Endothelial cell of umbilical vein (primary cell): Measurements from ENCODE around the gene ANGEL2. TPM values are rescaled to one million over a fixed set of nuclear protein-coding genes. Genes with fewer than 3 reads are reported as not detected.

ENCODE experiments used
- BruUV-seq: library from RNA; stranded (reverse); fragments of 400-500 nt; replicated peaks from 2 replicates; lab custom pipeline; 2021; lab: Mats Ljungman, UMichigan
- CTCF ChIA-PET: fragments of 300-600, 350-600 bp; sonication (Branson Sonifier 250); formaldehyde crosslinking; loops from one replicate; lab custom pipeline; 2021; ENCODE audit warnings: antibody characterized with exemption, inconsistent platforms; lab: Charles Lee
- POLR2A ChIA-PET: fragments of 300-600, 350-600 bp; sonication (Branson Sonifier 250); formaldehyde crosslinking; loops from one replicate; lab custom pipeline; 2021; ENCODE audit warnings: antibody characterized with exemption, inconsistent platforms; lab: Charles Lee
- DNase-seq: peaks from one replicate; pipeline ENCODE4 v3.0.0-alpha.2; 2011; ENCODE audit warnings: low read depth, low spot score
- FAIRE-seq: peaks from 2 replicates; lab custom pipeline; 2011; peaks lifted over from hg19 to GRCh38; lab: Jason Lieb, UNC
- H2AFZ ChIP-seq: 2 replicates; pipeline ENCODE4 v1.6.0; 2012; ENCODE audit warnings: low read depth, low read length, control low read depth, inconsistent platforms
- H3K27ac ChIP-seq: 2 replicates; pipeline ENCODE4 v1.5.1; 2011; ENCODE audit warnings: low read depth, mild to moderate bottlenecking, control low read depth, low read length, moderate library complexity; ENCODE audit not compliant: insufficient read depth
- H3K27me3 ChIP-seq, 2 experiments: 2 replicates each; pipeline versions ENCODE4 v1.6.0 to v1.6.1; 2011; ENCODE audit warnings: low read length in 2 of 2, mixed read lengths in 1 of 2; ENCODE audit not compliant: control insufficient read depth in 2 of 2, insufficient read depth in 2 of 2
- H3K36me3 ChIP-seq, 2 experiments: 2 replicates in 1 of 2; 3 replicates in 1 of 2; pipeline ENCODE4 v1.5.1; 2011; ENCODE audit warnings: low read length in 2 of 2, mild to moderate bottlenecking in 1 of 2, moderate library complexity in 1 of 2; ENCODE audit not compliant: control insufficient read depth in 2 of 2, insufficient read depth in 2 of 2; ENCODE audit errors: extremely low read depth in 1 of 2
- H3K4me1 ChIP-seq: 3 replicates; pipeline ENCODE4 v1.5.1; 2011; ENCODE audit warnings: mild to moderate bottlenecking, low read length; ENCODE audit not compliant: control insufficient read depth, insufficient read depth; ENCODE audit errors: extremely low read depth
- H3K4me2 ChIP-seq: 2 replicates; pipeline ENCODE4 v1.6.1; 2011; ENCODE audit warnings: low read length, control low read depth, mixed read lengths; ENCODE audit not compliant: insufficient read depth
- H3K4me3 ChIP-seq, 3 experiments: fragments of 200-600 bp in 1 of 3; sonication (generic), shearing (Covaris generic) in 1 of 3; replicated peaks in 1 of 3; 2 replicates each; pipeline ENCODE4 v1.5.1; 2011 to 2016; ENCODE audit warnings: control low read depth in 3 of 3, low read length in 3 of 3, mild to moderate bottlenecking in 2 of 3, inconsistent platforms in 1 of 3, low read depth in 1 of 3, moderate library complexity in 1 of 3; ENCODE audit not compliant: insufficient read depth in 1 of 3
- H3K79me2 ChIP-seq: 2 replicates; pipeline ENCODE4 v1.6.0; 2012; ENCODE audit warnings: low read length, inconsistent platforms; ENCODE audit not compliant: control insufficient read depth, insufficient read depth
- H3K9ac ChIP-seq: replicated peaks from 2 replicates; pipeline ENCODE3; 2011; ENCODE audit warnings: low read length, control low read depth; ENCODE audit not compliant: insufficient read depth; ENCODE audit errors: extremely low read depth
- H3K9me1 ChIP-seq: replicated peaks from 3 replicates; pipeline ENCODE4 v1.6.0; 2011; ENCODE audit warnings: mild to moderate bottlenecking, low read length; ENCODE audit not compliant: control insufficient read depth, insufficient read depth; ENCODE audit errors: extremely low read depth
- H3K9me3 ChIP-seq: replicated peaks from 2 replicates; pipeline ENCODE4 v1.5.1; 2012; ENCODE audit warnings: low read length, inconsistent platforms; ENCODE audit not compliant: control insufficient read depth, insufficient read depth
- H4K20me1 ChIP-seq: replicated peaks from 2 replicates; pipeline ENCODE3; 2011; ENCODE audit warnings: mild to moderate bottlenecking, low read length; ENCODE audit not compliant: control insufficient read depth, insufficient read depth; ENCODE audit errors: extremely low read depth
- EZH2 ChIP-seq: IDR thresholded peaks from 2 replicates; pipeline ENCODE4 v1.6.1; 2012; ENCODE audit warnings: borderline replicate concordance, low read depth, mild to moderate bottlenecking, moderate library complexity, low read length, inconsistent platforms; ENCODE audit not compliant: severe bottlenecking
- FOS ChIP-seq: IDR thresholded peaks from 2 replicates; pipeline ENCODE4 v1.6.1; 2011; ENCODE audit warnings: mild to moderate bottlenecking, low read length, moderate library complexity, borderline replicate concordance; ENCODE audit not compliant: insufficient read depth
- GATA2 ChIP-seq: IDR thresholded peaks from 2 replicates; pipeline ENCODE4 v1.7.0; 2011; ENCODE audit warnings: low read depth, mild to moderate bottlenecking, moderate library complexity, mixed read lengths, low read length; ENCODE audit not compliant: insufficient read length, insufficient read depth
- JUN ChIP-seq: IDR thresholded peaks from 2 replicates; pipeline ENCODE4 v1.6.1; 2011; ENCODE audit warnings: borderline replicate concordance, low read depth; ENCODE audit not compliant: insufficient read length, insufficient read depth
- MYC ChIP-seq: IDR thresholded peaks from one replicate; pipeline ENCODE4 v1.6.1; 2011; ENCODE audit warnings: mild to moderate bottlenecking, low read depth, low read length
- POLR2A ChIP-seq: IDR thresholded peaks from 2 replicates; pipeline ENCODE4 v1.6.1; 2012; ENCODE audit warnings: low read depth, mild to moderate bottlenecking, control low read depth, low read length
- POLR2AphosphoS5 ChIP-seq: IDR thresholded peaks from 2 replicates; pipeline ENCODE4 v1.6.1; 2012; ENCODE audit warnings: low read depth, mild to moderate bottlenecking, control low read depth, low read length, moderate library complexity; ENCODE audit not compliant: insufficient read depth
- dilution Hi-C: fragments of 300-500 bp; cut with MboI; formaldehyde crosslinking; loops from one replicate; pipeline ENCODE4 v1.15.0; 2019; ENCODE audit warnings: low sequenced_read_pairs; ENCODE audit not compliant: extremely low pct_ligation_motif_present
- intact Hi-C: fragments of 100-400 bp; cut with micrococcal nuclease; formaldehyde crosslinking; loops from one replicate; pipeline ENCODE4 v1.10.0; 2022
- polyA plus RNA-seq, 4 experiments: library from polyadenylated mRNA; depleted of rRNA in 3 of 4; stranded (reverse) in 3 of 4; unstranded in 1 of 4; fragments of >200 nt; gene quantifications; 2 replicates each; pipeline versions ENCODE4 v1.2.1 to v1.2.3, GENCODE V29; 2011 to 2012; ENCODE audit warnings: missing spikeins in 1 of 4
- total RNA-seq: library from RNA; stranded (reverse); gene quantifications from 2 replicates; pipeline ENCODE4 v1.2.3, GENCODE V29; 2021
- TF ChIP-seq, protein P1 (sequence below), 2 donors: IDR thresholded peaks; 1 replicate in 1 of 2; 2 replicates in 1 of 2; pipeline ENCODE4 v1.5.1; 2011; ENCODE audit warnings: low read length in 2 of 2, mild to moderate bottlenecking in 2 of 2, moderate library complexity in 2 of 2, control low read depth in 1 of 2, inconsistent platforms in 1 of 2, low read depth in 1 of 2; ENCODE audit not compliant: insufficient read depth in 1 of 2; ENCODE audit errors: extremely low read depth in 1 of 2
- TF ChIP-seq, protein P2 (sequence below): IDR thresholded peaks from 2 replicates; pipeline ENCODE4 v1.6.1; 2011; ENCODE audit not compliant: insufficient read depth, insufficient read length

Gene ANGEL2
- total and polyA plus RNA-seq, 2 donors (not counting 3 experiments of a cell fraction or from before 2014, with no cell fraction given): 11.9 to 39.1 TPM

DNA sequence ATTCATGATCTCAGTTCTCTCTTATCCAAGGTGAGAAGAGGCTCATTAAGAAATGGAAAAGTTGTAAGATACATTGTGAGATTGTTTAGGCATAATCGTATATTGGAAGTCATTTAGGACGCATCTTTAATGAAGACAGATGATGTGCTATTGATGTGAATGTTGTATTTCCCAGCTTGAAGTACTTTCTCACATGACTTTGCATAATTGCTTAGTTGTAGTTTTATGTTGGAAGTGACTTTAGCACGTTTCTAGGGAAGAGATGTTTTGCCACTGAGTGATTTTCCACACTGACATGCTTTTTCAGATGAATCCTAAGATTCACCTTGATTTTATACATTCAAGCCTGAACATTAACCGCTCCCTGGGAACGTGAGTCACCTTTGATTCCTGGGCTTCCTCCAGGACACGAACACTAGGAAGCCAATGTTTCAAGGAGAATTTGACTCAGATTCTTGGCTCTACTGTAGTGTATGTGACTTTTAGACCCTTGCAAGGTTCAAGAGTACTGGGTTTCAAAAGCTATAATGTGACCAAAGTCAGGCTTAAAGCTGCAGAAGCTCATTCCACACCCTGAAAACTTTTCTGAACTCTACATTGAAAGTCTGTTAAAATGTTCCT is 27.9 kb downstream of the ANGEL2 start:
- Histone ChIP-seq H3K9ac (no peak overlapping the region), H3K4me2 (no peak overlapping the region), H4K20me1 (no peaks in the 10 kb centered on the region), H3K36me3 (no peaks in the 10 kb centered on the region), H3K4me3 (no peak overlapping the region), H3K27me3 (no peaks in the 10 kb centered on the region), H3K27ac (no peak overlapping the region), H3K4me1 (no peaks in the 10 kb centered on the region), H3K9me3 (no peaks in the 10 kb centered on the region), H3K79me2 (no peaks in the 10 kb centered on the region), H3K9me1 (no peaks in the 10 kb centered on the region), H2AFZ (no peak overlapping the region)
- no TSS peak for BruUV-seq
- ChIA-PET CTCF (interaction anchor here (1.3 to 2.7 kb wide), 3 partner anchors 238 to 511 kb away, joined by 3 to 8 read pairs (median 6); no protein-coding TSS in a partner anchor), POLR2A (no interaction called here)
- TF ChIP-seq EZH2 (no peak), POLR2AphosphoS5 (no peak), GATA2 (no peak), MYC (no peak), JUN (no peak), POLR2A (no peak), FOS (no peak)
- TF ChIP-seq, protein P1, sequence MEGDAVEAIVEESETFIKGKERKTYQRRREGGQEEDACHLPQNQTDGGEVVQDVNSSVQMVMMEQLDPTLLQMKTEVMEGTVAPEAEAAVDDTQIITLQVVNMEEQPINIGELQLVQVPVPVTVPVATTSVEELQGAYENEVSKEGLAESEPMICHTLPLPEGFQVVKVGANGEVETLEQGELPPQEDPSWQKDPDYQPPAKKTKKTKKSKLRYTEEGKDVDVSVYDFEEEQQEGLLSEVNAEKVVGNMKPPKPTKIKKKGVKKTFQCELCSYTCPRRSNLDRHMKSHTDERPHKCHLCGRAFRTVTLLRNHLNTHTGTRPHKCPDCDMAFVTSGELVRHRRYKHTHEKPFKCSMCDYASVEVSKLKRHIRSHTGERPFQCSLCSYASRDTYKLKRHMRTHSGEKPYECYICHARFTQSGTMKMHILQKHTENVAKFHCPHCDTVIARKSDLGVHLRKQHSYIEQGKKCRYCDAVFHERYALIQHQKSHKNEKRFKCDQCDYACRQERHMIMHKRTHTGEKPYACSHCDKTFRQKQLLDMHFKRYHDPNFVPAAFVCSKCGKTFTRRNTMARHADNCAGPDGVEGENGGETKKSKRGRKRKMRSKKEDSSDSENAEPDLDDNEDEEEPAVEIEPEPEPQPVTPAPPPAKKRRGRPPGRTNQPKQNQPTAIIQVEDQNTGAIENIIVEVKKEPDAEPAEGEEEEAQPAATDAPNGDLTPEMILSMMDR (IDR thresholded peaks at IDR 0.05; ENCODE audit: extremely low read depth in 1 of 2, insufficient read depth in 1 of 2, low read depth in 1 of 2, low read length in 2 of 2): no peak
- TF ChIP-seq, protein P2, sequence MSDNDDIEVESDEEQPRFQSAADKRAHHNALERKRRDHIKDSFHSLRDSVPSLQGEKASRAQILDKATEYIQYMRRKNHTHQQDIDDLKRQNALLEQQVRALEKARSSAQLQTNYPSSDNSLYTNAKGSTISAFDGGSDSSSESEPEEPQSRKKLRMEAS: no peak
- DNase-seq (no peak), FAIRE-seq (peak; percentile 53)
- dilution Hi-C loops (no loop called here), intact Hi-C loops (no loop called here)
